NCI-H2196 treated with DMSO at 0.1 percent for 48 hours (cell line): ENCODE results near the gene MMS22L.

Source experiments
- DNase-seq: peaks from one replicate; lab custom pipeline; 2025; ENCODE audit not compliant: unreplicated experiment; lab: John Stamatoyannopoulos, UW

MMS22L gene

DNA sequence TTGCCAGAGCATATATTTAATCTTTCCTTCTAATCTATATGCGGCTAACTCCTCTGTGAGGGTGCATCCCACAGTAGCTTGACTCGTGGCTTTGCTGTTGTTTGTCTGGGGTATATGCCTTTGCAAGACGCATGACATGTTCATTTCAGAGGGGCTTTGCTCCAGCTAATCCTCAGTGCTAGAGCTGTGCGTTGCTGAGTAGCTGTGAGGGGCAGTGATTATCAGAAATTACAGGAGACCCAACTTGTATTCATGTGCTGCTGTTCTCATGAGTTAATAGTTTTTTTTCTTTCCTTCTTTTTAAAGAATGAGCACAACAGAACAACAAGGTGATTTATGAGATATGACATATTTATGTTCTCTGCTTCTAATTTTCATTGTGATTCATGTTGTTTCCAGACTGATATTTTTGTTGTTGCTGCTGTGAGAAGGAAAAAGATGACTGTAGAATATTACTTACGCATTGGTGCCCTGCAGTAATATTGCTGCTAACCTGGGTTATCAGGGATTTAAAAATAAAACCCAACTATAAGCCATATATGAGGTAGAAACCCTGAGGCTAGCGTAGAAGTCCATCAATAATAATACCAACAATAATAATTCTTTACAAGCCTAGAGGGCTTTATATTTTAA, 190.2 kb downstream of the MMS22L start:
- DNase-seq = no peak
